Panc1 (cell line): Measurements from ENCODE around the gene C2CD2. TPM values are rescaled to one million over a fixed set of nuclear protein-coding genes. Genes with fewer than 3 reads are reported as not detected.
A peak's percentile ranks its signal among the peaks of the same experiment; 100 is the strongest.

Experiments
- ATAC-seq: fragments of 200-7000 bp; cut with Tn5 transposase; 2 replicates; pipeline ENCODE4 v1.9.1; 2020; ENCODE audit warnings: mild to moderate bottlenecking, moderate library complexity
- BruUV-seq: library from RNA; stranded (reverse); fragments of 400-500 nt; replicated peaks from 2 replicates; lab custom pipeline; 2021; lab: Mats Ljungman, UMichigan
- CTCF ChIA-PET: fragments of 300-600 bp; sonication (Branson Sonifier 250); formaldehyde crosslinking; loops from one replicate; lab custom pipeline; 2022; ENCODE audit warnings: antibody characterized with exemption; lab: Charles Lee
- POLR2A ChIA-PET: fragments of 300-600 bp; sonication (Branson Sonifier 250); formaldehyde crosslinking; loops from one replicate; lab custom pipeline; 2022; ENCODE audit warnings: antibody characterized with exemption; lab: Charles Lee
- DNase-seq: peaks from one replicate; pipeline ENCODE4 v3.0.0-alpha.2; 2010; ENCODE audit warnings: low read depth, low spot score
- H3K27ac ChIP-seq: 2 replicates; pipeline ENCODE4 v1.5.1; 2011; ENCODE audit warnings: mild to moderate bottlenecking, low read length, inconsistent platforms
- H3K27me3 ChIP-seq: fragments of 200-500 bp; sonication (Bioruptor generic); 2 replicates; pipeline ENCODE4 v1.6.0; 2014; ENCODE audit warnings: low read length, inconsistent platforms; ENCODE audit not compliant: control insufficient read depth, insufficient read depth
- H3K36me3 ChIP-seq: fragments of 200-500 bp; sonication (Bioruptor generic); 2 replicates; pipeline ENCODE4 v1.5.1; 2014; ENCODE audit warnings: inconsistent platforms, mild to moderate bottlenecking, low read length, moderate library complexity; ENCODE audit not compliant: control insufficient read depth, insufficient read depth
- H3K4me1 ChIP-seq: 2 replicates; pipeline ENCODE4 v1.5.1; 2011; ENCODE audit warnings: inconsistent platforms, mild to moderate bottlenecking, low read length, moderate library complexity; ENCODE audit not compliant: control insufficient read depth, insufficient read depth
- H3K4me3 ChIP-seq, 2 experiments: 2 replicates each; pipeline ENCODE4 v1.5.1; 2011 to 2012; ENCODE audit warnings: low read depth in 2 of 2, low read length in 2 of 2, mild to moderate bottlenecking in 2 of 2, inconsistent platforms in 1 of 2, moderate library complexity in 1 of 2
- H3K9me3 ChIP-seq: fragments of 200-500 bp; sonication (Bioruptor generic); 2 replicates; pipeline ENCODE4 v1.5.1; 2014; ENCODE audit warnings: low read depth, mild to moderate bottlenecking, inconsistent platforms, low read length, moderate library complexity; ENCODE audit not compliant: control insufficient read depth, insufficient read depth
- CTCF ChIP-seq: fragments of 450-650 bp; IDR thresholded peaks from 2 replicates; pipeline ENCODE4 v1.5.1; 2017; ENCODE audit warnings: mild to moderate bottlenecking
- POLR2AphosphoS5 ChIP-seq: IDR thresholded peaks from 2 replicates; pipeline ENCODE4 v1.6.1; 2012; ENCODE audit warnings: mild to moderate bottlenecking, low read depth, low read length, moderate library complexity
- REST ChIP-seq, 2 experiments: IDR thresholded peaks; 2 replicates each; pipeline ENCODE4 v1.6.1; 2011 to 2012; ENCODE audit warnings: low read depth in 2 of 2, control low read depth in 1 of 2, low read length in 1 of 2, mild to moderate bottlenecking in 1 of 2, moderate library complexity in 1 of 2; ENCODE audit not compliant: insufficient read depth in 1 of 2
- SIN3A ChIP-seq: IDR thresholded peaks from 2 replicates; pipeline ENCODE4 v1.6.1; 2012; ENCODE audit warnings: low read depth, mild to moderate bottlenecking, low read length, moderate library complexity, borderline replicate concordance; ENCODE audit not compliant: insufficient read depth
- TCF7L2 ChIP-seq: IDR thresholded peaks from 2 replicates; pipeline ENCODE4 v1.6.1; 2011; ENCODE audit warnings: mild to moderate bottlenecking, low read depth, low read length, inconsistent platforms
- in situ Hi-C: cut with HindIII; loops from 2 replicates; pipeline ENCODE4 v1.10.0; 2016; ENCODE audit warnings: low sequenced_read_pairs, low pct_unique_long_range_greater_than_20kb
- intact Hi-C: fragments of 100-400 bp; cut with micrococcal nuclease; formaldehyde crosslinking; loops from one replicate; pipeline ENCODE4 v1.10.0; 2022; ENCODE audit not compliant: unreplicated experiment
- total RNA-seq: library from RNA; stranded (reverse); gene quantifications from one replicate; pipeline ENCODE4 v1.2.1, GENCODE V29; 2021; ENCODE audit not compliant: unreplicated experiment

C2CD2 gene
- total RNA-seq, 1 experiment from 2014 or later: 14.0 TPM

GRCh38 chr21:41957991-41958766, 4.4 kb upstream of the C2CD2 start:
- peak overlapping the region; percentile 51 for H3K27ac ChIP-seq
- in situ Hi-C loops: no loop called here
- peak; percentile 73 for ATAC-seq
- H3K4me3 ChIP-seq: no peak overlapping the region
- ChIA-PET POLR2A (no interaction called here), CTCF (no interaction called here)
- no TSS peak for BruUV-seq
- no peak for DNase-seq
- H3K4me1 ChIP-seq: peaks cover 23% of the 10 kb centered on the region
- H3K36me3 ChIP-seq: no peaks in the 10 kb centered on the region
- intact Hi-C loops: no loop called here
- no peaks in the 10 kb centered on the region for H3K9me3 ChIP-seq
- TF ChIP-seq REST (IDR thresholded peaks at IDR 0.05; ENCODE audit: insufficient read depth in 1 of 2, low read depth in 2 of 2, low read length in 1 of 2) (no peak), SIN3A (no peak), CTCF (no peak), POLR2AphosphoS5 (no peak), TCF7L2 (no peak)
- no peaks in the 10 kb centered on the region for H3K27me3 ChIP-seq

- DNase-seq: no peak
- ChIA-PET POLR2A (no interaction called here), CTCF (interaction anchor here (0.7 kb wide), 1 partner anchor 77 kb away, joined by 3 read pairs; no protein-coding TSS in a partner anchor)
- in situ Hi-C loops: no loop called here
- TF ChIP-seq CTCF: no peak
- no peak for TF ChIP-seq REST (IDR thresholded peaks at IDR 0.05; ENCODE audit: insufficient read depth in 1 of 2, low read depth in 2 of 2, low read length in 1 of 2)
- TF ChIP-seq SIN3A: no peak
- no peak for TF ChIP-seq TCF7L2
- TF ChIP-seq POLR2AphosphoS5: no peak
- Histone ChIP-seq H3K36me3 (no peaks in the 10 kb centered on the region), H3K27me3 (no peaks in the 10 kb centered on the region), H3K4me1 (peaks cover 26% of the 10 kb centered on the region), H3K4me3 (no peak overlapping the region), H3K9me3 (no peaks in the 10 kb centered on the region), H3K27ac (peak overlapping the region; percentile 51; the same call in 1 of the 2 replicates)
- no TSS peak for BruUV-seq
- intact Hi-C loops: no loop called here
- no peak for ATAC-seq
Measured at GRCh38 chr21:41956926-41957729, 3.3 kb upstream of the C2CD2 start.
